ENCODE results near the gene ZNF420.
A peak's percentile ranks its signal among the peaks of the same experiment; 100 is the strongest.
"Not testable (repeated sequence)": the region's sequence is repeated elsewhere in the genome, so short reads cannot be mapped to it uniquely, and the experiment has no call there.

Gene ZNF420

DNA sequence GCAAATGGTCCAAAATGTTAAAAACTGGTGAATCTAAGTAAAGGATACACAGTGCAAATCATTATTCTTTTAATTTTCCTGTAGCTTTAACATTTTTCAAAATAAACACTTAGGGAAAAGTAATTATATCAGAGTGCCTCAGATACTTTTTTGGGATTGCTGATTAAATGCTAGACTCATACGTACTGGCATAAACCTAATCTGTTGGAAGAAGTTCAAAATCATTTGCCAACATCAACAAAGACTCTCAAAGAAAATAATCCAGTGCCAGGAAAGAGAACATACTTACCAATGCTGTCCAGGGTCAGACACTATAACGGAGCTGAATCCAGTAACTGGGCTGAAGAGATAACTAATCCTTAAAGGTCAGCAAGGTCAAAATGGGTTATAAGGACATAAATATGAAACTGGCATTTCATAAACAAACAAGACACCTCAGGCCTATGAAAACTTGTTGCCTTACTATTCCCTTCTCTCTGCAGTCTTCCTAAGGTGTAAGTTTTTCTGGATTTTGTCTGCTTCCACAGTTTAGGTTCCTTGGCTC, 3.3 kb upstream of the ZNF420 start:
- Histone ChIP-seq H2AFZ (ENCODE audit: low read depth, low read length, severe bottlenecking) (no peak overlapping the region), H3K36me3 (ENCODE audit: low read length) (no peaks in the 10 kb centered on the region), H4K20me1 (ENCODE audit: low read depth, low read length) (no peaks in the 10 kb centered on the region), H3K9me2 (replicated peaks; ENCODE audit: insufficient read depth, low read length) (no peaks in the 10 kb centered on the region), H3K27me3 (ENCODE audit: low read length) (no peaks in the 10 kb centered on the region), H3K9ac (ENCODE audit: low read length) (no peak overlapping the region), H3K9me3 (ENCODE audit: insufficient read depth, low read length) (0 out of 2 replicates have a peak, but pooled peaks cover 7% of the 10 kb centered on the region), H3K27ac (ENCODE audit: low read depth, low read length) (no peak overlapping the region), H3K79me2 (ENCODE audit: insufficient read depth, low read length) (peaks cover 16% of the 10 kb centered on the region), H3F3A (ENCODE audit: insufficient read depth) (no peaks in the 10 kb centered on the region; the same call in 1 of the 2 replicates), H3K4me3 (ENCODE audit: insufficient read depth, low read length, poor library complexity, severe bottlenecking) (no peak overlapping the region), H3K4me2 (ENCODE audit: low read depth, low read length, poor library complexity, severe bottlenecking) (no peak overlapping the region)
- TF ChIP-seq CTCF (IDR thresholded peaks at IDR 0.05; ENCODE audit: insufficient read depth, low read length, poor library complexity, severe bottlenecking) (no peak), EZH2phosphoT487 (conservative IDR thresholded peaks at IDR 0.05; ENCODE audit: low read length) (no peak)

- not testable (repeated sequence) for H3K9me3 ChIP-seq (ENCODE audit: insufficient read depth, low read length); H4K20me1 ChIP-seq (ENCODE audit: low read depth, low read length); H3K9ac ChIP-seq (ENCODE audit: low read length); H2AFZ ChIP-seq (ENCODE audit: low read depth, low read length, severe bottlenecking); H3K9me2 ChIP-seq (replicated peaks; ENCODE audit: insufficient read depth, low read length); H3K4me3 ChIP-seq (ENCODE audit: insufficient read depth, low read length, poor library complexity, severe bottlenecking); H3K4me2 ChIP-seq (ENCODE audit: low read depth, low read length, poor library complexity, severe bottlenecking); H3K27me3 ChIP-seq (ENCODE audit: low read length); H3K27ac ChIP-seq (ENCODE audit: low read depth, low read length); H3F3A ChIP-seq (ENCODE audit: insufficient read depth); H3K36me3 ChIP-seq (ENCODE audit: low read length)
- H3K79me2 ChIP-seq (ENCODE audit: insufficient read depth, low read length) = peaks cover 31% of the 10 kb centered on the region
Measured at GRCh38 chr19:37076524-37076923, 1.7 kb upstream of the ZNF420 start.

DNA sequence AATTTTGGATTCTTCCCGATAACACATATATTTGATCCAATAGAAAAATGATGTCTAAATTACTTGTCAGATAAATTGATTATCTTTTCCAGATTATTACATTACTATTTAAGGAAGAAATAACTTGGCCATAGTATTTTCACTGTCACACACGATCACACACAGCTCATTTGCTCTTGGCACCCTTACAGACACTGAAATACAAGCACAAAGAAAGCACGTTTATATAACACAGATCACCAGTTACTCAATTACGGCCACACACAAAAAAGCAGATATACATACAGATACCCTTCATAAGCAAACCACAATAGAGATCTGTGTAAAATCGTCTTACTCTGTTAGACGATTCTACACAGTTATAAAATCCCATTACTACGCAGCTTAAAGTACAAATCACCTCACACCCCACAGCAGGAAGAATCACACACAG, 716 bp upstream of the ZNF420 start:
- Histone ChIP-seq H3K27me3 (ENCODE audit: low read length) (no peaks in the 10 kb centered on the region), H3K36me3 (ENCODE audit: low read length) (peaks cover 7% of the 10 kb centered on the region), H3K27ac (ENCODE audit: low read depth, low read length) (peak overlapping the region; percentile 45), H2AFZ (ENCODE audit: low read depth, low read length, severe bottlenecking) (peak overlapping the region; percentile 42), H3K9me3 (ENCODE audit: insufficient read depth, low read length) (peaks cover 3% of the 10 kb centered on the region; the same call in 1 of the 2 replicates), H3F3A (ENCODE audit: insufficient read depth) (no peaks in the 10 kb centered on the region; the same call in 1 of the 2 replicates), H3K4me2 (ENCODE audit: low read depth, low read length, poor library complexity, severe bottlenecking) (peak overlapping the region; percentile 67), H3K9me2 (replicated peaks; ENCODE audit: insufficient read depth, low read length) (no peaks in the 10 kb centered on the region), H3K4me3 (ENCODE audit: insufficient read depth, low read length, poor library complexity, severe bottlenecking) (peak overlapping the region; percentile 68), H3K9ac (ENCODE audit: low read length) (peak overlapping the region; percentile 67), H3K79me2 (ENCODE audit: insufficient read depth, low read length) (peaks cover 35% of the 10 kb centered on the region), H4K20me1 (ENCODE audit: low read depth, low read length) (no peaks in the 10 kb centered on the region)
- TF ChIP-seq CTCF (IDR thresholded peaks at IDR 0.05; ENCODE audit: insufficient read depth, low read length, poor library complexity, severe bottlenecking) (no peak), EZH2phosphoT487 (conservative IDR thresholded peaks at IDR 0.05; ENCODE audit: low read length) (no peak)

DNA sequence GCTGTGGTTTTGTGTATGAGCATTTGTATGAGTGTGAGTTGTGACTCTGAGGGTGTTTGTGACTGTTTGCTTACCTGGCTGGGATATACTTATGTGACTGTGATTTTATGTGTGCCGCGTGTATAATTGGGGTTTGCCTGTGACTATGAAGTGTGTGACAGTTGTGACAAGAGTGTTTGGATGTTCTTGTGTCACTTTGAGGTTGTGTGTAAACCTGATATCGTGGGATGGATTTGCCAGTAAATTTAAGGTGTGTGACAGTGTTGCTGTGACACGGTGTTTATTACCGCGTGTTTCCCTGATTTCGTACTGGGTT, 442 bp downstream of the ZNF420 start:
- Histone ChIP-seq H3K9ac (ENCODE audit: low read length) (peak overlapping the region; percentile 67), H3K9me2 (replicated peaks; ENCODE audit: insufficient read depth, low read length) (no peaks in the 10 kb centered on the region), H3K4me3 (ENCODE audit: insufficient read depth, low read length, poor library complexity, severe bottlenecking) (peak overlapping the region; percentile 61), H3F3A (ENCODE audit: insufficient read depth) (no peaks in the 10 kb centered on the region; the same call in 1 of the 2 replicates), H3K4me2 (ENCODE audit: low read depth, low read length, poor library complexity, severe bottlenecking) (peak overlapping the region; percentile 59), H3K79me2 (ENCODE audit: insufficient read depth, low read length) (peaks cover 38% of the 10 kb centered on the region), H3K9me3 (ENCODE audit: insufficient read depth, low read length) (peaks cover 4% of the 10 kb centered on the region; the same call in 1 of the 2 replicates), H3K27ac (ENCODE audit: low read depth, low read length) (no peak overlapping the region), H3K36me3 (ENCODE audit: low read length) (peaks cover 14% of the 10 kb centered on the region), H3K27me3 (ENCODE audit: low read length) (no peaks in the 10 kb centered on the region), H4K20me1 (ENCODE audit: low read depth, low read length) (no peaks in the 10 kb centered on the region), H2AFZ (ENCODE audit: low read depth, low read length, severe bottlenecking) (peak overlapping the region; percentile 32)
- TF ChIP-seq EZH2phosphoT487 (conservative IDR thresholded peaks at IDR 0.05; ENCODE audit: low read length) (no peak), CTCF (IDR thresholded peaks at IDR 0.05; ENCODE audit: insufficient read depth, low read length, poor library complexity, severe bottlenecking) (no peak)
